Keratinocyte (primary cell): ENCODE data around the gene PCDHA2. TPM values are rescaled to one million over a fixed set of nuclear protein-coding genes. Genes with fewer than 3 reads are reported as not detected.

ENCODE experiments used
- DNase-seq: peaks from one replicate; pipeline ENCODE4 v3.0.0-alpha.2; 2011; ENCODE audit warnings: low read depth, missing footprints, low spot score
- FAIRE-seq: peaks from 2 replicates; lab custom pipeline; 2011; peaks lifted over from hg19 to GRCh38; lab: Jason Lieb, UNC
- H2AFZ ChIP-seq: 2 replicates; pipeline ENCODE4 v1.6.0; 2012; ENCODE audit warnings: low read length, control low read depth, inconsistent platforms; ENCODE audit not compliant: control insufficient read depth
- H3K27ac ChIP-seq: 2 replicates; pipeline ENCODE4 v1.5.1; 2011; ENCODE audit warnings: low read length; ENCODE audit not compliant: control insufficient read depth, insufficient read depth
- H3K27me3 ChIP-seq: 3 replicates; pipeline ENCODE4 v1.6.0; 2011; ENCODE audit warnings: low read length; ENCODE audit not compliant: control insufficient read depth, insufficient read depth; ENCODE audit errors: extremely low read depth
- H3K36me3 ChIP-seq, 2 experiments: 2 replicates in 1 of 2; 3 replicates in 1 of 2; pipeline ENCODE4 v1.5.1; 2011; ENCODE audit warnings: low read length in 2 of 2, mild to moderate bottlenecking in 1 of 2; ENCODE audit not compliant: control insufficient read depth in 2 of 2, insufficient read depth in 2 of 2; ENCODE audit errors: extremely low read depth in 1 of 2
- H3K4me1 ChIP-seq: 3 replicates; pipeline ENCODE4 v1.5.1; 2011; ENCODE audit warnings: low read length; ENCODE audit not compliant: control insufficient read depth, insufficient read depth; ENCODE audit errors: extremely low read depth
- H3K4me2 ChIP-seq: 3 replicates; pipeline ENCODE4 v1.6.0; 2011; ENCODE audit warnings: low read depth, low read length; ENCODE audit not compliant: control insufficient read depth, insufficient read depth; ENCODE audit errors: extremely low read depth
- H3K4me3 ChIP-seq, 3 experiments: fragments of 200-600 bp in 1 of 3; sonication (generic) in 1 of 3; 2 replicates in 2 of 3; 3 replicates in 1 of 3; pipeline ENCODE4 v1.5.1; 2011 to 2016; ENCODE audit warnings: low read length in 3 of 3, mild to moderate bottlenecking in 3 of 3, control low read depth in 2 of 3, inconsistent platforms in 1 of 3, low read depth in 1 of 3, mixed read lengths in 1 of 3, mixed run types in 1 of 3, moderate library complexity in 1 of 3; ENCODE audit not compliant: control insufficient read depth in 2 of 3, insufficient read depth in 2 of 3; ENCODE audit errors: extremely low read depth in 1 of 3
- H3K79me2 ChIP-seq: 2 replicates; pipeline ENCODE4 v1.6.0; 2012; ENCODE audit warnings: low read length; ENCODE audit not compliant: control insufficient read depth, insufficient read depth
- H3K9ac ChIP-seq: 3 replicates; pipeline ENCODE4 v1.6.0; 2011; ENCODE audit warnings: low read length; ENCODE audit not compliant: control insufficient read depth, insufficient read depth; ENCODE audit errors: extremely low read depth
- H3K9me1 ChIP-seq: 3 replicates; pipeline ENCODE4 v1.6.0; 2011; ENCODE audit warnings: low read length; ENCODE audit not compliant: control insufficient read depth, insufficient read depth; ENCODE audit errors: extremely low read depth
- H3K9me3 ChIP-seq: 2 replicates; pipeline ENCODE4 v1.5.1; 2012; ENCODE audit warnings: low read depth, low read length; ENCODE audit not compliant: control insufficient read depth
- H4K20me1 ChIP-seq: 3 replicates; pipeline ENCODE4 v1.6.0; 2011; ENCODE audit warnings: low read length; ENCODE audit not compliant: control insufficient read depth, insufficient read depth; ENCODE audit errors: extremely low read depth
- EZH2 ChIP-seq: IDR thresholded peaks from one replicate; pipeline ENCODE4 v1.6.1; 2012; ENCODE audit warnings: inconsistent platforms, mild to moderate bottlenecking, low read length, moderate library complexity
- dilution Hi-C: fragments of 300-500 bp; cut with MboI; formaldehyde crosslinking; loops from one replicate; pipeline ENCODE4 v1.7.0; 2020; ENCODE audit warnings: low sequenced_read_pairs; ENCODE audit not compliant: extremely low pct_ligation_motif_present
- polyA plus RNA-seq, 5 experiments: library from polyadenylated mRNA; depleted of rRNA in 3 of 5; stranded (reverse) in 3 of 5; stranded (forward) in 1 of 5; unstranded in 1 of 5; fragments of >200 nt; gene quantifications; 1 replicate in 1 of 5; 2 replicates in 3 of 5; 3 replicates in 1 of 5; pipeline versions ENCODE4 v1.2.1 to v1.2.3, GENCODE V29; 2011 to 2012; ENCODE audit warnings: missing spikeins in 2 of 5, low read depth in 1 of 5, low replicate concordance in 1 of 5
- TF ChIP-seq, protein P1 (sequence below), 3 experiments: IDR thresholded peaks in 1 of 3; conservative IDR thresholded peaks in 1 of 3; optimal IDR thresholded peaks in 1 of 3; 2 replicates in 2 of 3; 3 replicates in 1 of 3; pipeline versions ENCODE3 to v1.5.1; 2011; ENCODE audit warnings: low read length in 3 of 3, mild to moderate bottlenecking in 3 of 3, moderate library complexity in 2 of 3, control low read depth in 1 of 3, inconsistent platforms in 1 of 3; ENCODE audit not compliant: insufficient read depth in 2 of 3; ENCODE audit errors: extremely low read depth in 1 of 3

Gene PCDHA2
- polyA plus RNA-seq, 1 donor (not counting 4 experiments of a cell fraction or from before 2014, with no cell fraction given): not detected

DNA sequence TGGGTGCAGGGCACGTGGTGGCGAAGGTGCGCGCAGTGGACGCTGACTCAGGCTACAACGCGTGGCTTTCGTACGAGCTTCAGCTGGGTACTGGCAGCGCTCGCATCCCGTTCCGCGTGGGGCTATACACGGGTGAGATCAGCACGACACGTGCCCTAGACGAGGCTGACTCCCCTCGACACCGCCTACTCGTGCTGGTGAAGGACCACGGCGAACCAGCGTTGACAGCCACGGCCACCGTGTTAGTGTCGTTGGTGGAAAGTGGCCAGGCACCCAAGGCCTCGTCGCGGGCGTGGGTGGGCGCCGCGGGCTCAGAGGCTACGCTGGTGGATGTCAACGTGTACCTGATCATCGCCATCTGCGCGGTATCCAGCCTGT is 2.1 kb downstream of the PCDHA2 start:
- H3K9me3 ChIP-seq: peaks cover 12% of the 10 kb centered on the region
- no peak for FAIRE-seq

DNA sequence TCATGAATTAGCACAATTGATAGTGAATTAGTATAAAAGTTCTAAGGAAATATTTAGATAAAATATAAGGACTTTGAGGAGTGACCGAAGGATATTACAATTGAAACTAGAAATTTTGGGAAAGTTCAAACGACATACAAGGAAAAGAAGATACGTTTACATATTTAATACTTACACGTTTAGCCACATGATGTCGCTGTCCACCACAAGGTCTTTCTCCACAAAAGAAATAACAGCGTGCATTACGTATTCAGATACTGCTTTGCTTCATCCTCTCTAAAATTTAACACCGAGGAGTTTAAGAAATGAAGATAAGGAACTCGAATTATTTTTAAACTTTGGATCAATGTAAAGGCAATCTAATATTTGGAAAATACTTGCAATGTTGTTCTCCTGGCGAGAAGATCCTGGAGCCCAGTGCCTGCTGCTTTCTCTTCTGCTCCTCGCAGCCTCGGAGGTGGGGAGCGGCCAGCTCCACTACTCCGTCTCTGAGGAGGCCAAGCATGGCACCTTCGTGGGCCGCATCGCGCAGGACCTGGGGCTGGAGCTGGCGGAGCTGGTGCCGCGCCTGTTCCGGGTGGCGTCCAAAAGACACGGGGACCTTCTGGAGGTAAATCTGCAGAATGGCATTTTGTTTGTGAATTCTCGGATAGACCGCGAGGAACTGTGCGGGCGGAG is 6.3 kb downstream of the PCDHA2 start, which contains the start of gene PCDHA3:
Gene PCDHA3, plus strand, starts transcription at position 242 of the 678 bp plus-strand sequence.
- H3K4me1 ChIP-seq: no peaks in the 10 kb centered on the region
- H3K4me2 ChIP-seq: no peak within 1 kb of the TSS
- H3K27ac ChIP-seq: no peak within 1 kb of the TSS
- H3K36me3 ChIP-seq: no peaks in the 10 kb centered on the region
- H3K9me1 ChIP-seq: no peaks in the 10 kb centered on the region
- peaks cover 15% of the 10 kb centered on the region for H3K9me3 ChIP-seq
- TF ChIP-seq, protein P1, sequence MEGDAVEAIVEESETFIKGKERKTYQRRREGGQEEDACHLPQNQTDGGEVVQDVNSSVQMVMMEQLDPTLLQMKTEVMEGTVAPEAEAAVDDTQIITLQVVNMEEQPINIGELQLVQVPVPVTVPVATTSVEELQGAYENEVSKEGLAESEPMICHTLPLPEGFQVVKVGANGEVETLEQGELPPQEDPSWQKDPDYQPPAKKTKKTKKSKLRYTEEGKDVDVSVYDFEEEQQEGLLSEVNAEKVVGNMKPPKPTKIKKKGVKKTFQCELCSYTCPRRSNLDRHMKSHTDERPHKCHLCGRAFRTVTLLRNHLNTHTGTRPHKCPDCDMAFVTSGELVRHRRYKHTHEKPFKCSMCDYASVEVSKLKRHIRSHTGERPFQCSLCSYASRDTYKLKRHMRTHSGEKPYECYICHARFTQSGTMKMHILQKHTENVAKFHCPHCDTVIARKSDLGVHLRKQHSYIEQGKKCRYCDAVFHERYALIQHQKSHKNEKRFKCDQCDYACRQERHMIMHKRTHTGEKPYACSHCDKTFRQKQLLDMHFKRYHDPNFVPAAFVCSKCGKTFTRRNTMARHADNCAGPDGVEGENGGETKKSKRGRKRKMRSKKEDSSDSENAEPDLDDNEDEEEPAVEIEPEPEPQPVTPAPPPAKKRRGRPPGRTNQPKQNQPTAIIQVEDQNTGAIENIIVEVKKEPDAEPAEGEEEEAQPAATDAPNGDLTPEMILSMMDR (optimal IDR thresholded peaks at IDR 0.05 in 1 of 3, IDR thresholded peaks at IDR 0.05 in 1 of 3, conservative IDR thresholded peaks at IDR 0.05 in 1 of 3; ENCODE audit: extremely low read depth in 1 of 3, insufficient read depth in 2 of 3, low read length in 3 of 3): peak in 1 of 3 experiments; percentile 7
- TF ChIP-seq EZH2: no peak
- FAIRE-seq (no peak), DNase-seq (no peak)
- H3K4me3 ChIP-seq: no peak within 1 kb of the TSS
- no peaks in the 10 kb centered on the region for H3K79me2 ChIP-seq
- no peaks in the 10 kb centered on the region for H3K27me3 ChIP-seq
- dilution Hi-C loops: no loop called here
- H4K20me1 ChIP-seq: no peaks in the 10 kb centered on the region
- H2AFZ ChIP-seq: no peak within 1 kb of the TSS
- no peak within 1 kb of the TSS for H3K9ac ChIP-seq

More for the DNA sequence above, 2.1 kb downstream of the PCDHA2 start:
- Histone ChIP-seq H3K79me2 (no peaks in the 10 kb centered on the region), H3K36me3 (no peaks in the 10 kb centered on the region), H3K9me1 (no peaks in the 10 kb centered on the region), H3K4me3 (no peak overlapping the region), H3K4me2 (no peak overlapping the region), H3K27ac (no peak overlapping the region), H4K20me1 (no peaks in the 10 kb centered on the region), H3K9ac (no peak overlapping the region), H3K27me3 (no peaks in the 10 kb centered on the region), H2AFZ (no peak overlapping the region), H3K4me1 (no peaks in the 10 kb centered on the region)
- dilution Hi-C loops: no loop called here
- no peak for DNase-seq
- no peak for TF ChIP-seq EZH2
- TF ChIP-seq, protein P1 (optimal IDR thresholded peaks at IDR 0.05 in 1 of 3, IDR thresholded peaks at IDR 0.05 in 1 of 3, conservative IDR thresholded peaks at IDR 0.05 in 1 of 3; ENCODE audit: extremely low read depth in 1 of 3, insufficient read depth in 2 of 3, low read length in 3 of 3): no peak
